ENCODE data around the gene DLG5. TPM values are rescaled to one million over a fixed set of nuclear protein-coding genes. Genes with fewer than 3 reads are reported as not detected.

Gene DLG5
- total RNA-seq, 1 experiment from 2014 or later = 22.6 TPM

DNA sequence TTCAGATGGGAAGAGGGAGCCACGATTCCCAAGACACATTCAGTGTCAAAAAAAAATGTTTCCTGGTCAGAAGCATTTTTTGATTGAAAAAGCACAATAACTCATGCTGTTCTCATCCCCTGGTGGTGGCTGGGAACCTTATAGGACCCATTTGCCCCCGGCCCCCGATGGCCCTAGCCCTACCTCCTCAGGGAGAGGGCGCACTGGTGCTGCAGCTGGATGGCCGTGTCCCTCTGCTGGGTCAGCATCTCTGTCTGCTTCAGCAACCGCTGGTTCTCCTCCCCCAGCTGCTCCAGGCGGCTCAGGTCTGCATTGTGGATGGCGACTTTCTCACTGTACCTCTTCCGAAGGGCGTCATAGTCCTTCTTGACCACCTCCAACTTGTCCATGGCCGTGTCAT is 83.3 kb downstream of the DLG5 start:
- DNase-seq (ENCODE audit: low read depth) = no peak

DNA sequence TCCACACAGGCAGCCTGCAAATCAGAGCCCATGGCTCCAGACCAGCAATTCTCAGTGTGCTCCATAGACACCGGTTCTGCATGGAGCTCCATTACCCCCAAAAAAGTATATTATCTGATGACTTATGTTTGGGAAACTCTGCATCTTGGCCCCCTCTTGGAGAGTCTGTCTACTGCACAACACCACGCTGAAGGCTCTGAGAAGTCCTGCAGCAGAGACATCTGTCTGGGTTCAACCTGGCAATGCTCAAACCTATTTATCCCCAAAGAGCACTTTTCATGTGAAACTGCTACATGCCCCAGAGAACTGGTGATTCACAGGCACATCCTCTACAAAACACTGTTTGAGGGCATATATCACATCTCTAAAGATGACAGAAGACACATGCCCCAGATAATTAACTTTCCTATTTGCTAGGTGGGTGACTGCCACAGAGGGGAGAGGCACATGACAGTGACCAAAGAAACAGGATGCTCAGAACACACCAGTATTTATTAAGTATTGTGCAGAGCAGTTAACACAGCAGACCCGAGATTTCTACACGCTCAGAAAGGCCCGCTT is 83.8 kb downstream of the DLG5 start:
- no peak for DNase-seq (ENCODE audit: low read depth)

DNA sequence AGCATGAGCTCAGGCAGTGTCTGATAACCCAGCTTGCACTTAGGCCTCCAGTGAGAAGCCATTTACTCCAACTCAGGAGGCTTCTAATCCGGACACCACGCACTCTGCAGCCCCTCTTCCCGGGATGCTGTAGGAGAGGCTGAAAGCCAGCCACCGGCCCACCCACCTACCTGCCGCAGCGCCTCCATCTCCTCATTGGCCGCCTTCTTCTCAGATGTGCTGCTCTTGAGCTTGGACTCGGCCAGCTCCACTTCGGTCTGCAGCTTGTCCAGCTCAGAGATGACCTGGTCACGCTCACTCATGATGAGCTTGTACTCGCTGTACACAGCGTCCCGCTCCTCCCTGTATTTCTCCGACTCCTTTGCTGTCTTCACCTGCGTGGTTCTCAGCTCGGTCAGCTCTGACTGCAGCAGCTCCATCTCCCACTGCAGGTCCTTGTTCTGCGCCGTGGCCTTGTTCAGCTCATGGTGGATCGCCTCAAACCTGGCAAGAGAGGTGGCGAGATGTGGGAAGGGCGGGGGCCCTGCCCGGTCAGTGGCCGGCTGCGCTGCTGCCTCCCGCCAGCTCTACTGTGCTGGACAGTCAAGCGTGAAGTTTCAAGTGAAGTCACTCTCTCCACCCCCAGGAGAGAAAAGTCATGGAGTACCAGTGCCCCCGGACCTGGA is 84.7 kb downstream of the DLG5 start:
- no peak for DNase-seq (ENCODE audit: low read depth)

DNA sequence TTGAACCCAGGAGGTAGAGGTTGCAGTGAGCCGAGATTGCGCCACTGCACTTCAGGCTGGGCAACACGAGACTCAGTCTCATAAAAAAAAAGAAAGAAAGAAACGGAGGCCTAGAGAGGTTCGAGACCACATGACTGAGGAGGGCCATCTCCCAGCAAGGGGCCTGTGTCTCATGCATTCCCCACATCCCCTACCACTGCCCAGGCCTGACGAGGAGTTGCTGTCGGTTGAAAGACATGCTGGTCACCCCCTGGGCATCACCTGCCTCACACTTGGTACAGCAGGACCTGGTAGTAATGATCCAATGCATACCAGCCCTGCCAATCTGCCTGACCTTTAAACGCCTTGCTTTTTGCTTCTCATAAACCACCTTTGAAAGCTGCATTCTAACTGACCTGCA is 85.9 kb downstream of the DLG5 start:
- no peak for DNase-seq (ENCODE audit: low read depth)

DNA sequence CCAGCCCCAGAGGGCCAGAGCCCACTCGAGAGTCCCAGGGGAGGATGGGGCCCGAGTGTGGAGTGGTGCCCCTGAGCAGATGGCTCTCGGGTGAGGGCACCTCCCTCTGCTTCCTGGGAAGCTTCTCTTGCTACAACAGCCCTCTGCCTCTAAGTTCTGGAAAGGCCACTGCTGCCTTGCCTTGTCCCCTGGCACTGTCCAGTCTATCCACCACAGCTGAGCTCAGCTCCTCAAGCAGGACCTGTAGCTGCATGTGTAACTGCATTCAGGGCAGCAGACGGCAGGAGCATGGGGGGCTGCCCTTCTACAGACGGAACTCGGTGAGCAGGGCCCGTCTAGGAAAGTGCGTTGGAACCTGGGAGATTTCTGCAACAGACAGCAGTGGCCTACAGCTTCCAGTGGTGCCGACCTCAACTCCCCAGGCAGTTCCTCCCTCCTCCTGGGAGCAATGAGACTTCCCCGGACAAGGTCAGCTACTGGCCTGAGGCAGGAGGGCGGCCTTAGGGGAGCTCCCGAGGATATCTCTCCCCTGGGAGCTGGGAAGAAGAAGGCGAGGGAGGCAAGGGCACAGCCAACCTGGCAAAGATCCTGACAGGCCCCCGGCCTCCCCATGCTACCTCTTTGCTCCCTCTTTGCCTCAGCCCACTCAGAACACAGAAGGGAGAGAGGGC is 88.5 kb downstream of the DLG5 start:
- DNase-seq (ENCODE audit: low read depth) = no peak

DNA sequence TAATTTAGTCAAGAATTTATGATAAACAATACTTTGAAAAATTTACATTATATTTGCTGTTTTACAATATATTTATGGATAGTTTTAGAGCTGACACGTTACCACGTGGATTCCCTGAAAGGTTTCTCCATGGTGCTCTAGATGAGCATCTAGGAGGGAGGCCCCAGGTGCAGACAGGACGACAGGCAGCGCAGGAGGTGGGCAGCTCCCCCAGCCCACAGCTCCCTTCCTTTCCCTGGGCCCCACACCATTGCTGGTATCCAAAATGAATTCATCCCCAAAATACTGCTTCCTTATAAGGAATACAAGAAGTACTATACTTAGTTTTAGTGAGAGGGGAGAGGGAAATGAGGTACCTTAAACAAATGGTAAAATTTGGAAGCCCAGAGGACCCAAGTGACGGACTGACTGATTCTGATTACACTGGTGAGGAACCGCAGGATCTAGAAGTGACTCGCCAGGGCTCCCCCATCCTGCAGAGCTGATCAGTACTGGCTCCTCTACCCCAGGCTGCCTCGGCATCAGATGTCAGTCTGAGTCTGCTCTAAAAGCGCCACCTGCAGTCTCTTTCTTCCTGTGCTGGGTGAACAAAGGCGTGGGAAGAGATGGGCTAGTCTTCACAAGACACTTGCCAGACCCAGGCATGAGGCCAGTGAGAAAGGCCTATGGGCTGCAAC is 89.2 kb downstream of the DLG5 start:
- peak; percentile 67 for DNase-seq (ENCODE audit: low read depth)

DNA sequence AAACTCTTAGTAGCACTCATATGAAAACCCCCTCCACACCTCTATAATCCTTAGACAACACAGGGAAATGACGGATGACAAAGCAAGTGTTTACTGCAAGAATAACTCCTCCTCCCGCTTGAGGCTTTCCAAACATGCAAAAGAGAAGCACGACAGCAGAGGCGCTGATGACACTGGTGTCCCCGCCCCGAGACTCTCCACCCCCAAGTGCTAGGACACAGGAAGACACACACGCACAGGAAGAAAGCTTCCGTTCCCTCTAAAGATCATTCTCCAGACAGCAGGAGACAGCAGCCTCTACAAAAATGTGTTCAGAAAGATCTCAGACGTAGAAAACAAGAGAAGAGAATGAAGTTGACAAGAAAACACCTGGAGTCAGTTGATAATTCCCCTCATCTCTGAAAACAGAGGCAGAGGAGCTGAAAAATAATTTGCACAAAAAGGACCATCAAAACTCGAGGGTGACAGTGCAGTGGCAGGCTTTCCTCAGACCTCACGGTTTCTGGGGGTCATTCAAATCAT is 90.2 kb downstream of the DLG5 start:
- DNase-seq (ENCODE audit: low read depth) = peak; percentile 49

DNA sequence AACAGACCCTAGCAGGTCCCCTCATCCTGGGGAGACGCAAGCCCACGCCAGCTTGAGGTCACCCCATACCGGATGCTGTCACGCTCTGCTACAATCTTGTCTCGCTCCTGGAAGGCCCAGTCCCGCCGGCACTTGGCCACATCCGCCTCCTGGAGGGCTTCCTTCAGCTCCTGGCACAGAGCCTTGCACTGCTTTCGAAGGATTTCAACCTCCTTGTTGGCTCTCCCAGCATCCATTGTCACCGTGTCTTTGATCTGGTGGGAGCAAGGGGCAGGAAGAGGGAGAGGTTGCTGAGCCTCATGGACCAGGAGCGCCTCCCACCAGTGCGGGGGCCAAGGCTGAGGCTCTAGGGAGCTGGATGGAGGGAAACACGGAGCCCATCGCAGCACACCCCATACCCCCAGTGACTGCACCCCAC is 90.9 kb downstream of the DLG5 start:
- DNase-seq (ENCODE audit: low read depth) = no peak

DNA sequence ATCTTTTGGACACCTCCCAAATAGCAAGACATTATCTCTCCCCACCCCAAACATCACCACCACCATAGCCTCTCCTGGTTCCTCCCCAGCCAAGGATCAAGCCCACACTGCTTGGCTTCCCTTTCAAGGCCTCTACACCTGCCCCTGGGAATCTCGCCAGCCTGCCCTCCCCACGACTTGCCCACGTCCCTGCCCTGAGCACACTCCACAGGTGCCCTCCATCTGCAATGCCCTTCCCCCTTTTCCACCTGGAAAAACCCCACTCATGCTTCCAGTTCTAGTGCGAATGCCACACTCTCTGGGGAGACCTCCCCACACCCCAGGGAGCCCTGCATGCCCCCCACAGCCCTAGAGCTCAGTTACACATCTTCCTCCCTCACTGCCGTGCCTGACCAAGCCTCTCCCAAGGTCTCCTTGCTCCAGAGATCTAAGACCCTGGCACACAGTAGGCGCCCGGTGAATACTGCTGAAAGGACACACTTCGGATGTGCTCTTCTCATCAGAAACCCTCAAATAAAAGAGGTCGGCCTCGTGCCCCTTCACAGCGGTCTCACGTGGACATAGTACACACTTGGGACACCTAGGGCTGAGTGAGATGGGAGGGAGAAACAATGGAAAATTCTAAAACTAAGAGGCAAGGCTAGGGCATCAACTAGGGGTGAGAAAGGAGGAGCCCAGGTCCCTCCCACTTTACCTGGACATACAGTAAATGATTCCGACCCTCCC is 91.4 kb downstream of the DLG5 start:
- no peak for DNase-seq (ENCODE audit: low read depth)

DNA sequence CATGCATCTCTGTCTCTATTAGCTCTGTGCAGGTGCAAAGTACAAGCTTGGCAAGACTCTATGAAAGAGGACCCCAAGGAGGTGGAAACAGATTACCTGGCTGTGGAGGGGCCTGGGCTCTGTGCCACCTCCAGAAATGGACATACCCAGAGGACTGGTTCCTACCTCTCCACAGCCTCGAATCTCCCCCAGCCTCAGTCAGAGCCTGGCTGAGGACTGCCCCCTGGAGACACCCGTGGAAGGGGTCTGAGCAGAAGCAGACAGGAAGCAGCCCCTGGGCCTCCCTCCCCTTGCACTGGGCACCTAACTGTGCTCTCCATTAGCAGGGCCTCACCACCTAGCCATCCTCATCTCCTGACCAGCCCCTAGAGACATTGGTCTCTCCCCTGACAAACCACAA is 92.0 kb downstream of the DLG5 start:
- no peak for DNase-seq (ENCODE audit: low read depth)

DNA sequence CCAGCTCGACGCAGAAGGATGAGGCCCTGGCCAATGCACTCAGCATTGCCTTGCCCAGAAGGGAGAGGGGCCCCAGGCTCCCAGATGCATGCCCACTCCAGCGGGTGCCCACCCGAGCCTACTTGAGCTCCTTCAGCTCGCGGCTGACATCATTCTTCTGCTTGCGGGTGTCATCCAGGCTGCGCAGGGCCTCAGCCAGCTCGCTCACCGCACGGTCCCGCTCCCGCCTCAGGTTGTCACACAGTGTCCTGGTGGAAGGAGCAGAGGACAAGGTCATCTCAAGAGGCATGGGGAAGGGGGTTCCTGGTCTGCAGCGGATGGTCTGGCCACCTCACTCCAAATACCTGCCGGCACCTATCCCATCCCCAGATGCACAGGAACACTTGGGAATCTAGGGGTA is 92.8 kb downstream of the DLG5 start:
- DNase-seq (ENCODE audit: low read depth) = no peak

DNA sequence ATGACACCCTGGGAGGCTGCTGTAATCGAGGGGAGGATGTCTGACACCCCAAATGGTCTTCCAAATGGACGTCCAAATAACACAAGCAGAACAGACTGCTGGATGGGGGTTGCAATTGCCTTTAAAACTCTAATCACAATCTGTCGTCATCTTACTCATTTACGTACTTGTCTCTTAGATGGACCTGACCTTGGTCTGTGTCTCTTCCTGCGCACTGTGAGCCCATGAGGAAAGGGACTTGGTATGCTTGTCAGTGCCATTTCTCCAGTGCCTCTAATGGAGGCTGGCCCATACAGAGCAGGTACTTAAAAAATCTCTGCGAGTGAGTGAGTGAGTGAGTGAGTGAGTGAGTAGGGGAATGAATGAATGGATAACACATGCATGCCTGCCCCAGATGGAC is 93.3 kb downstream of the DLG5 start:
- DNase-seq (ENCODE audit: low read depth) = no peak

DNA sequence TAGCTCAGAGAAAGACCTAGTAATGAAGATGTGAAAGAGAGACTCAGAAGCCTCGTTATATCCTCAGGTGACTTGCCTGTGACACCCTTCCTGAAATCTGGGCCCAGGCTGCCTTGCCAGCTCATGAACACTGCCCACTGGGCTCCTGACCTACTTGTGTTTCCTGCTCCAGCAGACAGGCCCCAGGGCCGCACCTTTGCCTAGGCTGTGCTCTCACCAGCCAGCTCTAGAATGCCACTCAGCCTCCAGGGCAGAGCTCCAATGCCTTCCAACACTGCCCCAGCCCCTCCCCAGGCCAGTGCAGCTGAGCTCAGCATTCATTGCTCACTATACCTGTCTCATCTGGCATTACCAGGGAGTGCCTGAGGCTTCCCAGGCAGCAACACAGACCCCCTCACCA is 94.3 kb downstream of the DLG5 start:
- no peak for DNase-seq (ENCODE audit: low read depth)

DNA sequence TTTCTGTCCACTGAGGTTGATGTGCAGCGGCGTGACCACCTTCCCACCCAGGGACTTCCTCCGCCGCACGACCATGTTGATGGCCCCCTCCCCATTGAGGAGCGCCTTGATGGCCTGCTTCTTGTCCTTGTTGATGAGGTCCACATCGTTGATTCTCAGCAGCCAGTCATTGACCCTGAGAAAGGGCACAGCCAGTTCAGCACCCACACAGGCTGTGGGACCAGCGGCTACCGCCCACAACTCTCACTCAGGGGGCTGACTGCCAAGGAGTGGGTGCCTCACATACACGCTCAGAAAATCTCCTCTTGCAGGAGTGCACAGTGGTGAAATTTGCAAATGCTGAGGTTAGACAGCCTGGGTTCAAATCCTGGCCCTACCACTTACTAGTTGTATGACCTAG is 97.2 kb downstream of the DLG5 start:
- DNase-seq (ENCODE audit: low read depth) = no peak

DNA sequence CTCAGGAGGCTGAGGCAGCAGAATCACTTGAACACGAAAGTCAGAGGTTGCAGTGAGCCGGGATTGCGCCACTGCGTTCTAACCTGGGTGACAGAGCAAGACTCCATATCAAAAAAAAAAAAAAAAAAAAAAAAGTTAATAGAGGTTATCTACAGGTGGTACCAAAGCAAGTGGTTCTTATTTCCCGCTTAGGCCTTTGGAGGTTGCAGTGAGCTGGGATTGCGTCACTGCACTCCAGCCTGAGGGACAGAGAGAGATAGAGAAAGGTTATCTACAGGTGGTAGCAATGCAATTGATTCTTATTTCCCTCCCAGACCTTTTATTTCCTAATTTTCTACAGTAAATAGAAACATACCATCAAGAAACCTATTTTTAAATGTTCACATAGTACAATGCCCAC is 98.2 kb downstream of the DLG5 start:
- no peak for DNase-seq (ENCODE audit: low read depth)

DNA sequence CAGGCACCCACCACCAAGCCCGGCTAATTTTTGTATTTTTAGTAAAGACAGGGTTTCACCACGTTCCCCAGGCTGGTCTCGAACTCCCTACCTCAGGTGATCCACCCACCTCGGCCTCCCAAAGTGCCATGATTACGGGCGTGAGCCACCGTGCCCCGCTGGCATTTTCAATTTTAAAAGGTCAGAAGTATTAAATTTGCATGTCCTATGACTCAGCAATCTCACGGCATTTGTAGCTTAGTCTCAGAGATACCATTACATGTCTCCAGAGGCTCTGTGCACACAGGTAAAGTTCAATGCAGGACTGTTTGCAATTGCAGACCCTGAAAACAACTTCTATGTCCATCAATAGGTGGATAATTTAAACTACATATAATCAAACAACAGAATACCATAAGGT is 99.2 kb downstream of the DLG5 start:
- no peak for DNase-seq (ENCODE audit: low read depth)

DNA sequence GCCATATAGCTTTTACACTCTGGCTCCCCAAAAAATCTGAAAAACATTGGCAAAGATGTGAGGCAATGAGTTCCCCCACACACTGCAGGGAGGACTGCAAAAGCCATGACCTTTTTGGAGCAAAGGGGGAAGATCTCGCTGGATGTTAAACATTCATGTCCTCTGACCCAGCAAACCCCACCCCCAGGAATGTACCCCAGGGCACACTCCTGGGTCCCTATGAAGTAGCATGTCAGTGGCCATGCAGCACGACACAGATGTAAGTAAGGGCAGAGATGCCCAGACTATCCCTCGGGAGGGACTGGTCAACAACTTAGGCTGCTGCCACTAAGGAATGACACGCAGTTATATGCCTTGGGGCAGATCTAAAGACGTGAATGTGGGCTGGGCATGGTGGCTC is 100.6 kb downstream of the DLG5 start:
- no peak for DNase-seq (ENCODE audit: low read depth)

DNA sequence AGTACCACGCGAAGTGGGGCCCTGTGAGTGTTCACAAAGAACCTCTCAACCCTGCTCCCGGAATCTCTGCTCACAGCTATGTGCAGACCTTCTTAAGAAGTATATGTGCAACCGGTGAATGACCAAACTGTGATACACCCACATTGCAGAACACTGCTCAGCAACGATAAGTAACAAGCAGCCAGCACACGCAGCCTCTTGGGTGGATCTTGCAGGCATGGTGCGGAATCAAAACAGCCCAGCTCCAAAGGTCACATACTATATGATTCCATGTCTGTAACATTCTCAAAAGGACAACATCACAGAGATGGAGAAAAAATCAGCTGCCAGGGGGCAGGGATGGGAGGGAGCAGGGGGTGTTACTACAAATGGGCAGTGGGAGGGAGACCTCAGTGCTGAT is 101.6 kb downstream of the DLG5 start:
- DNase-seq (ENCODE audit: low read depth) = no peak

DNA sequence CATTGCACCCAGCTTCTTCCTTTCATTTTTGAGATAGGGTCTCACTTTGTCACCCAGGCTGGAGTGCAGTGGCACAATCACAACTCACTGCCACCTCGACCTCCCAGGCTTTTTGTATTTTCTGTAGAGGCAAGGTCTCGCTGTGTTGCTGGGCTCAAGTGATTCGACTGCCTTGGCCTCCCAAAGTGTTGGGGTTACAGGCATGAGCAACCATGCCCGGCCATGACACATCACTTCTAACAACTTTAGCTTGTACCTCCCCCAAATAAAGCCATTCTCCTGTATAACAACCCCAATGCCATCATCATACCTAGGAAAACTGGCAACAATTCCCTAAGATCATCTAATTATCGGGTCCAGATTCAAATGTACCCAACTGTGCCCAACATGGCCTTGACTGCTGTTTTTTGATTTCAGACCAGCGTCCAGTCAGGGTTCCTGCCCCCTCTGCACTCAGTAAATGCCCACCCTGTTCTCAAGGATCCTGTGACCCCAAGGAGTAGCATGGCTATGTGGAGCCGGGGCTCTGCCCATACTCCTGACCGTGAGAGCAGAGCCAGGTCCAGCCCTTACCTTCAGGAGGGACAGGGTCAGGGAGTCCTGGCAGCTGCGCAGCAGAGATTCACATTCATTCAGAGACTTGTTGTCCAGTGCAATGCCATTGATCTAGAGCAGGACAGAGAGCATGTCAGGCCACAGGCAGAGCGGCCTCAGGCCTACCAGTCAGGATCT is 102.6 kb downstream of the DLG5 start:
- DNase-seq (ENCODE audit: low read depth) = no peak

DNA sequence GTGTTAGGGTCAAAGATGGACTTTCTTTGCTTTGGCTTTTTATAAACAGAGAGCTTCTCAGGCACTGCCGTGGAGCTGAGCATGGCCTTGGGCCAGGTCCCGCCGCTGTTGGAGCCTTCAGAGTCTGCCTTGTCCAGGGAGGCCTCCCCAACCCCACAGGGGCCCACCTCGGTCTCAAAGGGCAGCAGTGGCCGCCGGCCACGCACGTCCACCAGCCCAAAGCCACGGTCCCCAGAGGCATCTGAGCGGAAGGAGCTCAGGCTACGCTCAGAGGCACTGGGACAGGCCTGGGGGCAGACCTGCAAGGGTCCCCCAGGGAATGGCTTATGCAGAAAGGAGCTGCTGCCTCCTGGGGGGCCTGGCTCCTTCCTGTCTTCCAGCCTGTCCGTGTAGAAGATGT is 105.0 kb downstream of the DLG5 start:
- no peak for DNase-seq (ENCODE audit: low read depth)

DNA sequence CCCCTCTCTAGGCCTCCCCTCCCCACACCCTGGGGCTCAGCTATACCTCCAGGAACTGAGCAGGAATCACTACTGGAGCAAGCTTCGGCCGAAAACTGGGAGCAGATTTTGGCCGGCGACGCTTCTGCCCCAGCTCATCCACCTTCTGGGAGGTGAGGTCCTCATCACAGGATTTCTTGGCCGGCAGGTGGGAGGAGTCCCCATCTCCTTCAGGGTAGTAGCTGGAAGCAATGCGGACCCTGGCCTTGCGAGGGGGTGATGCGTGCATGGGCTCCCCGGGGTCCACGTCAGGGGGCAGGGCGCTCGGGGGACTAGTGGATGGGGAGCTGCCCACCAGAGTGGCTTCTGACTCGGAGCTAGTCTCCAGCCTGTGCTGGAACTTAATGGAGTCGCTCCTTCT is 105.5 kb downstream of the DLG5 start:
- DNase-seq (ENCODE audit: low read depth) = no peak

Measured in LHCN-M2 (cell line).